GM12878 (cell line): ENCODE results near the gene UBA6. TPM values are rescaled to one million over a fixed set of nuclear protein-coding genes. Genes with fewer than 3 reads are reported as not detected.

Source experiments
- ATAC-seq: fragments of 200-7000 bp; cut with Tn5 transposase; 3 replicates; pipeline ENCODE4 v1.9.1; 2020; ENCODE audit warnings: mild to moderate bottlenecking, moderate library complexity
- BruUV-seq: library from RNA; stranded (reverse); fragments of 400-500 nt; replicated peaks from 2 replicates; lab custom pipeline; 2021; lab: Mats Ljungman, UMichigan
- CTCF ChIA-PET: fragments of 300-600 bp; sonication (Branson Sonifier 250); formaldehyde crosslinking; extraction: SDS; loops from one replicate; lab custom pipeline; 2021; ENCODE audit warnings: inconsistent platforms; lab: Yijun Ruan, JAX
- POLR2A ChIA-PET: fragments of 350-600 bp; formaldehyde crosslinking; extraction: SDS; loops from one replicate; lab custom pipeline; 2021; ENCODE audit warnings: inconsistent platforms; lab: Charles Lee
- RAD21 ChIA-PET: fragments of 300-600 bp; sonication (Branson Sonifier 250); formaldehyde crosslinking; loops from one replicate; lab custom pipeline; 2023; ENCODE audit warnings: antibody characterized with exemption; ENCODE audit not compliant: unreplicated experiment; lab: Charles Lee
- SMC1A ChIA-PET: fragments of 300-600 bp; sonication (Branson Sonifier 250); formaldehyde crosslinking; loops from one replicate; lab custom pipeline; 2023; ENCODE audit not compliant: unreplicated experiment, uncharacterized antibody; lab: Charles Lee
- DNase-seq: peaks from one replicate; pipeline ENCODE4 v3.0.0-alpha.2; 2011; ENCODE audit warnings: low read depth, low spot score
- FAIRE-seq: peaks from 3 replicates; lab custom pipeline; 2011; peaks lifted over from hg19 to GRCh38; lab: Jason Lieb, UNC
- H2AFZ ChIP-seq: 2 replicates; pipeline ENCODE4 v1.6.0; 2011; ENCODE audit warnings: low read depth, low read length, control low read depth; ENCODE audit not compliant: control insufficient read depth
- H3K27ac ChIP-seq: 2 replicates; pipeline ENCODE4 v1.5.1; 2011; ENCODE audit warnings: control low read depth; ENCODE audit not compliant: control insufficient read depth, insufficient read depth
- H3K27me3 ChIP-seq, 2 experiments: replicated peaks in 1 of 2; 2 replicates each; pipeline versions ENCODE4 v1.6.0 to v1.6.1; 2011; ENCODE audit warnings: low read length in 1 of 2; ENCODE audit not compliant: control insufficient read depth in 2 of 2, insufficient read depth in 2 of 2
- H3K36me3 ChIP-seq, 2 experiments: 2 replicates each; pipeline ENCODE4 v1.5.1; 2011; ENCODE audit warnings: low read length in 1 of 2; ENCODE audit not compliant: control insufficient read depth in 2 of 2, insufficient read depth in 2 of 2
- H3K4me1 ChIP-seq: 2 replicates; pipeline ENCODE4 v1.6.1; 2011; ENCODE audit warnings: mild to moderate bottlenecking, low read length, moderate library complexity, mixed read lengths; ENCODE audit not compliant: control insufficient read depth, insufficient read depth
- H3K4me2 ChIP-seq: 2 replicates; pipeline ENCODE4 v1.6.0; 2011; ENCODE audit warnings: control low read depth; ENCODE audit not compliant: control insufficient read depth, insufficient read depth
- H3K4me3 ChIP-seq: fragments of 200-600 bp; sonication (generic); 2 replicates; pipeline ENCODE4 v1.5.1; 2016
- H3K79me2 ChIP-seq: 2 replicates; pipeline ENCODE4 v1.6.0; 2011; ENCODE audit warnings: low read length; ENCODE audit not compliant: control insufficient read depth, insufficient read depth
- H3K9ac ChIP-seq: 2 replicates; pipeline ENCODE4 v1.8.0; 2011; ENCODE audit warnings: low read length, control low read depth, mixed read lengths; ENCODE audit not compliant: control insufficient read depth, insufficient read depth
- H3K9me3 ChIP-seq: replicated peaks from 3 replicates; pipeline ENCODE4 v1.5.1; 2011; ENCODE audit warnings: mild to moderate bottlenecking, low read length; ENCODE audit not compliant: control insufficient read depth, insufficient read depth
- H4K20me1 ChIP-seq: 2 replicates; pipeline ENCODE4 v1.6.0; 2011; ENCODE audit not compliant: control insufficient read depth, insufficient read depth
- CBX3 ChIP-seq: fragments of 200-600 bp; sonication (generic); IDR thresholded peaks from 2 replicates; pipeline ENCODE4 v1.6.1; 2016; ENCODE audit warnings: low read depth, borderline replicate concordance
- CHD2 ChIP-seq: IDR thresholded peaks from 2 replicates; pipeline ENCODE4 v1.6.1; 2011; ENCODE audit warnings: low read depth, low read length, improper control_type of control experiment, borderline replicate concordance
- CTCF ChIP-seq, 3 experiments: IDR thresholded peaks in 2 of 3; conservative IDR thresholded peaks in 1 of 3; 2 replicates each; pipeline ENCODE4 v1.5.1; 2011; ENCODE audit warnings: low read depth in 3 of 3, low read length in 3 of 3, mild to moderate bottlenecking in 3 of 3, control low read depth in 2 of 3, moderate library complexity in 2 of 3, inconsistent platforms in 1 of 3, mixed read lengths in 1 of 3; ENCODE audit not compliant: control insufficient read depth in 2 of 3, insufficient read depth in 1 of 3; ENCODE audit errors: extremely low read depth in 1 of 3
- EZH2 ChIP-seq: IDR thresholded peaks from 2 replicates; pipeline ENCODE4 v1.6.1; 2012; ENCODE audit warnings: low read depth, mild to moderate bottlenecking, control low read depth, inconsistent platforms, low read length, borderline replicate concordance; ENCODE audit not compliant: control insufficient read depth
- RAD51 ChIP-seq: fragments of 450-650 bp; IDR thresholded peaks from 2 replicates; pipeline ENCODE4 v1.6.1; 2016; ENCODE audit warnings: moderate library complexity, mild to moderate bottlenecking, inconsistent platforms
- ZNF592 ChIP-seq: fragments of 450-650 bp; IDR thresholded peaks from 2 replicates; pipeline ENCODE4 v1.6.1; 2017; ENCODE audit warnings: mild to moderate bottlenecking, moderate library complexity
- WGBS: methylation state at CpG from one replicate; pipeline ENCODE4 v1.1.6; 2016; ENCODE audit warnings: low lambda C conversion rate; ENCODE audit not compliant: insufficient replicate concordance, insufficient coverage; ENCODE audit errors: missing lambda C conversion rate; 5-methylcytosine and 5-hydroxymethylcytosine counted together
- in situ Hi-C: fragments of 300-500 bp; cut with MboI; formaldehyde crosslinking; loops from 9 replicates; pipeline ENCODE4 v1.14.3; 2018; ENCODE audit warnings: mixed read lengths
- intact Hi-C: fragments of 100-400 bp; cut with micrococcal nuclease; formaldehyde crosslinking; loops from one replicate; pipeline ENCODE4 v1.14.2; 2022; ENCODE audit not compliant: unreplicated experiment
- polyA plus RNA-seq, 11 experiments: library from polyadenylated mRNA; depleted of rRNA in 4 of 11; unstranded in 6 of 11; stranded (reverse) in 5 of 11; fragments of >200 nt; fragmentation: Nextera tagmentation in 4 of 11; fragmentation: Illumina TruSeq in 1 of 11; extraction: Ambion mirVana in 4 of 11; extraction: Trizol in 1 of 11; gene quantifications; 1 replicate in 1 of 11; 2 replicates in 10 of 11; pipeline versions ENCODE4 v1.2.1 to v1.2.3, GENCODE V29; 2011 to 2016; ENCODE audit warnings: inconsistent platforms in 2 of 11, missing spikeins in 2 of 11, low read depth in 1 of 11
- total RNA-seq, 4 experiments: library from RNA; depleted of rRNA in 3 of 4; stranded (reverse); fragments of >200 nt in 3 of 4; fragmentation: Illumina TruSeq in 1 of 4; extraction: Trizol in 1 of 4; gene quantifications; 2 replicates each; pipeline versions ENCODE4 v1.2.1 to v1.2.3, GENCODE V29; 2013 to 2021

The UBA6 gene
- total and polyA plus RNA-seq, 10 of the 15 experiments (the other 5 are each of a cell fraction or from before 2014, with no cell fraction given): 7.9 to 70.6 (median 34.7) TPM

GRCh38 chr4:67687636-67688035, 13.3 kb downstream of the UBA6 start:
- no peak for TF ChIP-seq RAD51
- TF ChIP-seq CBX3: no peak
- no peak for TF ChIP-seq CHD2
- no peak for TF ChIP-seq ZNF592
- no peak for TF ChIP-seq EZH2
- no peak for TF ChIP-seq CTCF (IDR thresholded peaks at IDR 0.05 in 2 of 3, conservative IDR thresholded peaks at IDR 0.05 in 1 of 3; ENCODE audit: control insufficient read depth in 2 of 3, extremely low read depth in 1 of 3, insufficient read depth in 1 of 3, low read depth in 3 of 3, low read length in 3 of 3)
- WGBS: 88% methylated on average over 4 of the region's 4 CpGs
- no peaks in the 10 kb centered on the region for H3K27me3 ChIP-seq
- ChIA-PET RAD21 (interaction anchor here (1.6 kb wide), 1 partner anchor 12 kb away, joined by 3 read pairs; no protein-coding TSS in a partner anchor), CTCF (interaction anchor here (0.6 to 1.6 kb wide), 2 partner anchors 12 to 16 kb away, joined by 4 to 9 read pairs; no protein-coding TSS in a partner anchor), POLR2A (no interaction called here), SMC1A (interaction anchor here (1.2 kb wide), 1 partner anchor 59 kb away, joined by 6 read pairs; no protein-coding TSS in a partner anchor)
- H2AFZ ChIP-seq: no peak overlapping the region
- intact Hi-C loops: no loop called here
- in situ Hi-C loops: no loop called here
- no peaks in the 10 kb centered on the region for H4K20me1 ChIP-seq
- H3K79me2 ChIP-seq: peaks cover 5% of the 10 kb centered on the region
- no peaks in the 10 kb centered on the region for H3K4me1 ChIP-seq
- no peaks in the 10 kb centered on the region; the same call in 2 of the 3 replicates for H3K9me3 ChIP-seq
- no peak overlapping the region for H3K4me3 ChIP-seq
- ATAC-seq (no peak), FAIRE-seq (no peak), DNase-seq (no peak)
- peaks cover 2 to 12% of the 10 kb centered on the region in 2 experiments; a peak in 3 of 4 replicates for H3K36me3 ChIP-seq
- H3K4me2 ChIP-seq: no peak overlapping the region
- no peak overlapping the region for H3K9ac ChIP-seq
- no peak overlapping the region for H3K27ac ChIP-seq
- no TSS peak for BruUV-seq
